SHP77 (cell line): ENCODE measurements around the gene REXO1.
A peak's percentile ranks its signal among the peaks of the same experiment; 100 is the strongest.
"Not testable (repeated sequence)": the region's sequence is repeated elsewhere in the genome, so short reads cannot be mapped to it uniquely, and the experiment has no call there.

ENCODE experiments used
- DNase-seq, 2 experiments: peaks; one replicate each; lab custom pipeline; 2025; lab: John Stamatoyannopoulos, UW

Gene REXO1

GRCh38 chr19:1848399-1849131, at the start of gene REXO1:
TSS of gene REXO1 (minus strand) at chr19:1848483. CDS start at chr19:1848358, 125 bp downstream.
- peak; percentile 80 to 85 for DNase-seq

GRCh38 chr19:1896508-1896907, 48.2 kb upstream of the REXO1 start:
- no peak for DNase-seq

- DNase-seq, result no peak
Observed at GRCh38 chr19:1893791-1894190, 45.5 kb upstream of the REXO1 start.

- no peak for DNase-seq
Observed at GRCh38 chr19:1889907-1890306, 41.6 kb upstream of the REXO1 start.

- DNase-seq, result no peak
Observed at GRCh38 chr19:1888385-1888784, 40.1 kb upstream of the REXO1 start.

- DNase-seq, result not testable (repeated sequence)
Observed at GRCh38 chr19:1886360-1886759, 38.1 kb upstream of the REXO1 start.

GRCh38 chr19:1885398-1886119, 37.3 kb upstream of the REXO1 start, which contains the start of gene ABHD17A:
TSS of gene ABHD17A (minus strand) at chr19:1885496. CDS start at chr19:1881566, 3,930 bp downstream.
- DNase-seq, result peak; percentile 72 to 82

GRCh38 chr19:1884719-1885334, 36.5 kb upstream of the REXO1 start:
- DNase-seq, result no peak

- DNase-seq, result no peak
Observed at GRCh38 chr19:1884291-1884718, 36.0 kb upstream of the REXO1 start.

GRCh38 chr19:1883784-1884183, 35.5 kb upstream of the REXO1 start:
- DNase-seq, result no peak

- no peak for DNase-seq
Observed at GRCh38 chr19:1882786-1883692, 34.8 kb upstream of the REXO1 start.

GRCh38 chr19:1882089-1882785, 34.0 kb upstream of the REXO1 start:
- no peak for DNase-seq

GRCh38 chr19:1881393-1882088, 33.3 kb upstream of the REXO1 start:
- not testable (repeated sequence) for DNase-seq

- DNase-seq, result no peak
Observed at GRCh38 chr19:1880611-1881392, 32.5 kb upstream of the REXO1 start.

GRCh38 chr19:1879982-1880381, 31.7 kb upstream of the REXO1 start:
- not testable (repeated sequence) for DNase-seq

GRCh38 chr19:1878583-1878982, 30.3 kb upstream of the REXO1 start:
- DNase-seq, result not testable (repeated sequence)

- not testable (repeated sequence) for DNase-seq
Observed at GRCh38 chr19:1877280-1877660, 29.0 kb upstream of the REXO1 start.

GRCh38 chr19:1876496-1877279, 28.4 kb upstream of the REXO1 start:
- DNase-seq, result not testable (repeated sequence)
